ENCODE results near the gene SNX1. TPM values are rescaled to one million over a fixed set of nuclear protein-coding genes. Genes with fewer than 3 reads are reported as not detected.

Gene SNX1
- total RNA-seq, 1 experiment from 2014 or later = 94.5 TPM

- TF ChIP-seq EZH2 (IDR thresholded peaks at IDR 0.05; ENCODE audit: borderline replicate concordance, low read depth, low read length, poor library complexity, severe bottlenecking) = no peak
- TF ChIP-seq, protein P1, sequence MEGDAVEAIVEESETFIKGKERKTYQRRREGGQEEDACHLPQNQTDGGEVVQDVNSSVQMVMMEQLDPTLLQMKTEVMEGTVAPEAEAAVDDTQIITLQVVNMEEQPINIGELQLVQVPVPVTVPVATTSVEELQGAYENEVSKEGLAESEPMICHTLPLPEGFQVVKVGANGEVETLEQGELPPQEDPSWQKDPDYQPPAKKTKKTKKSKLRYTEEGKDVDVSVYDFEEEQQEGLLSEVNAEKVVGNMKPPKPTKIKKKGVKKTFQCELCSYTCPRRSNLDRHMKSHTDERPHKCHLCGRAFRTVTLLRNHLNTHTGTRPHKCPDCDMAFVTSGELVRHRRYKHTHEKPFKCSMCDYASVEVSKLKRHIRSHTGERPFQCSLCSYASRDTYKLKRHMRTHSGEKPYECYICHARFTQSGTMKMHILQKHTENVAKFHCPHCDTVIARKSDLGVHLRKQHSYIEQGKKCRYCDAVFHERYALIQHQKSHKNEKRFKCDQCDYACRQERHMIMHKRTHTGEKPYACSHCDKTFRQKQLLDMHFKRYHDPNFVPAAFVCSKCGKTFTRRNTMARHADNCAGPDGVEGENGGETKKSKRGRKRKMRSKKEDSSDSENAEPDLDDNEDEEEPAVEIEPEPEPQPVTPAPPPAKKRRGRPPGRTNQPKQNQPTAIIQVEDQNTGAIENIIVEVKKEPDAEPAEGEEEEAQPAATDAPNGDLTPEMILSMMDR (conservative IDR thresholded peaks at IDR 0.05; ENCODE audit: low read depth, low read length) = no peak
- intact Hi-C loops (cut with micrococcal nuclease; ENCODE audit: unreplicated experiment) = no loop called here
- POLR2A ChIA-PET (ENCODE audit: low non-redundant PET) = no interaction called here
- Histone ChIP-seq H3K27me3 (replicated peaks; ENCODE audit: insufficient read depth, low read depth, low read length, poor library complexity) (no peaks in the 10 kb centered on the region), H3K4me3 (ENCODE audit: low read depth, low read length, poor library complexity, severe bottlenecking) (no peak overlapping the region), H3K36me3 (ENCODE audit: insufficient read depth, low read length, poor library complexity, severe bottlenecking) (peaks cover 54% of the 10 kb centered on the region), H3K9me3 (ENCODE audit: low read depth, low read length, poor library complexity, severe bottlenecking) (no peaks in the 10 kb centered on the region), H3K27ac (ENCODE audit: low read depth, low read length, poor library complexity, severe bottlenecking) (no peak overlapping the region), H3K4me1 (ENCODE audit: insufficient read depth, low read length, poor library complexity, severe bottlenecking) (no peaks in the 10 kb centered on the region)
- CTCF ChIA-PET = no interaction called here
- no TSS peak for BruUV-seq (replicated peaks)
- DNase-seq (ENCODE audit: low spot score) = no peak
Measured at GRCh38 chr15:64136347-64136746, 40.6 kb downstream of the SNX1 start.

DNA sequence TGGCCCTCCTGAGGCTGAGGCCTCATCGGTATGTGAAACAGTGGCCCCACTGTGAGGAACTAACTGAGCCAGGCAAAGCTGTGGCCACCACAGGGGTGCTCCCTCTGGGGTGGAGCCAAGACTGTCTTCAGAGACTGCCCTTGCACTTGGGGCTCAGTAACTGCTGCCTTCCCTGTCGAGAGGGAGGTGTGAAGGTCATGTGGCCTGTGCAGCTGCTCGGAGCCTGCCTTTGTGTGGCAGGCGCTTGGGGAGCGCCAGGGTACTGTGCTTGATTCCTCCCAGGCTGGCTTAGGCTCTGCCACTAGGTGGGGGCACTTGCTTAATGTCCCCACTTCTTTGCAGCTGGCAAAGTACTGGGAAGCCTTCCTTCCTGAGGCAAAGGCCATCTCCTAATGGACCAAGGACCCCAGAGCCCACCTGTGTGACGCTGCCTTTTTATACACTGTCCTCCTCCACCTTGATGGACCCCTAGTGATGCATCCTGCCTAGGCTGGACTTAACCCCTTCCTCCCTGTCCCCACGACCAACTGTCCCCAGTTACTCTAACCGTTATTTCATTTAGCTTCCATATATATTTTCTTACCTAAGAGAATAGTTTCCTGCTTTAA lies 41.5 kb downstream of the SNX1 start:
- POLR2A ChIA-PET (ENCODE audit: low non-redundant PET) = no interaction called here
- H3K4me3 ChIP-seq (ENCODE audit: low read depth, low read length, poor library complexity, severe bottlenecking) = no peak overlapping the region
- no peak overlapping the region for H3K27ac ChIP-seq (ENCODE audit: low read depth, low read length, poor library complexity, severe bottlenecking)

DNA sequence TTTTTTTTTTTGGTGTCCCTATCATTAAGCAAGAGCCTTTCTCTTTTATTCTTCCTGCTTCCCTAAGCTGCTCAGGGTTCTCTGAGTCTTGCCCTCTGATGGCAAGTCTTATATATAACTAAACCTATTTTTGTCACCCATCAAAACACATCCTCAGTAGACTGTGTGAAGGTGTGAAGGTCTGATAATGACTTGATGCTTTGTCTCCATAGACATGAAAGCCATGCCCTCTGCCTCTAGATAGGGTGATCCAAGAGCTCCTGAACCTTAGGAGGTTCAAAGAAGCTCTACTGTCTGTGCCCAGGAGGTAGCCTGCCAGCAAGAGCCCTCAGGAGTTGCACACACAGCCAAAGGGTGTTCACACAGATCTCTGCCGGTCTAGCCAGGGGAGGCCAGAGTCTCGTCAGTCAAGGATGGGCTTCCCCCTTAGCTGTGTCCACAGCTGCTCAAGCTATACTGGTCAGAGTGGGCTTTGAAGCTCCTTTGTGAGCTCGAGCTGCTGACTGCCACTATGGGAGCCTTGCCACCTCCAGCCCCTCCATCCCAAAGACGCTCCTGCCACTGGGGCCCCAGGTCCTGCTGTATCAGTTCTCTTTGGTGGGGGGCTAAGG lies 42.7 kb downstream of the SNX1 start:
- H3K36me3 ChIP-seq (ENCODE audit: insufficient read depth, low read length, poor library complexity, severe bottlenecking) = peaks cover 41% of the 10 kb centered on the region
- TF ChIP-seq EZH2 (IDR thresholded peaks at IDR 0.05; ENCODE audit: borderline replicate concordance, low read depth, low read length, poor library complexity, severe bottlenecking) = no peak
- TF ChIP-seq, protein P1 (conservative IDR thresholded peaks at IDR 0.05; ENCODE audit: low read depth, low read length) = no peak
- DNase-seq (ENCODE audit: low spot score) = no peak
- BruUV-seq (replicated peaks) = no TSS peak
- no peak overlapping the region for H3K4me3 ChIP-seq (ENCODE audit: low read depth, low read length, poor library complexity, severe bottlenecking)
- no peaks in the 10 kb centered on the region for H3K9me3 ChIP-seq (ENCODE audit: low read depth, low read length, poor library complexity, severe bottlenecking)
- H3K27ac ChIP-seq (ENCODE audit: low read depth, low read length, poor library complexity, severe bottlenecking) = no peak overlapping the region
- ChIA-PET POLR2A (ENCODE audit: low non-redundant PET) (no interaction called here), CTCF (no interaction called here)
- intact Hi-C loops (cut with micrococcal nuclease; ENCODE audit: unreplicated experiment) = no loop called here
- no peaks in the 10 kb centered on the region for H3K4me1 ChIP-seq (ENCODE audit: insufficient read depth, low read length, poor library complexity, severe bottlenecking)
- no peaks in the 10 kb centered on the region for H3K27me3 ChIP-seq (replicated peaks; ENCODE audit: insufficient read depth, low read depth, low read length, poor library complexity)

More for the DNA sequence above, 41.5 kb downstream of the SNX1 start:
- TF ChIP-seq, protein P1 (conservative IDR thresholded peaks at IDR 0.05; ENCODE audit: low read depth, low read length) = no peak
- TF ChIP-seq EZH2 (IDR thresholded peaks at IDR 0.05; ENCODE audit: borderline replicate concordance, low read depth, low read length, poor library complexity, severe bottlenecking) = no peak
- no peaks in the 10 kb centered on the region for H3K27me3 ChIP-seq (replicated peaks; ENCODE audit: insufficient read depth, low read depth, low read length, poor library complexity)
- CTCF ChIA-PET = no interaction called here
- no peak for DNase-seq (ENCODE audit: low spot score)
- H3K36me3 ChIP-seq (ENCODE audit: insufficient read depth, low read length, poor library complexity, severe bottlenecking) = peaks cover 46% of the 10 kb centered on the region
- BruUV-seq (replicated peaks) = no TSS peak
- H3K9me3 ChIP-seq (ENCODE audit: low read depth, low read length, poor library complexity, severe bottlenecking) = no peaks in the 10 kb centered on the region
- no peaks in the 10 kb centered on the region for H3K4me1 ChIP-seq (ENCODE audit: insufficient read depth, low read length, poor library complexity, severe bottlenecking)
- intact Hi-C loops (cut with micrococcal nuclease; ENCODE audit: unreplicated experiment) = no loop called here

Measured in A673 (cell line).